Measurements from ENCODE around the gene SPOCK2.
"Not testable (repeated sequence)": the region's sequence is repeated elsewhere in the genome, so short reads cannot be mapped to it uniquely, and the experiment has no call there.

SPOCK2 gene, protein sequence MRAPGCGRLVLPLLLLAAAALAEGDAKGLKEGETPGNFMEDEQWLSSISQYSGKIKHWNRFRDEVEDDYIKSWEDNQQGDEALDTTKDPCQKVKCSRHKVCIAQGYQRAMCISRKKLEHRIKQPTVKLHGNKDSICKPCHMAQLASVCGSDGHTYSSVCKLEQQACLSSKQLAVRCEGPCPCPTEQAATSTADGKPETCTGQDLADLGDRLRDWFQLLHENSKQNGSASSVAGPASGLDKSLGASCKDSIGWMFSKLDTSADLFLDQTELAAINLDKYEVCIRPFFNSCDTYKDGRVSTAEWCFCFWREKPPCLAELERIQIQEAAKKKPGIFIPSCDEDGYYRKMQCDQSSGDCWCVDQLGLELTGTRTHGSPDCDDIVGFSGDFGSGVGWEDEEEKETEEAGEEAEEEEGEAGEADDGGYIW

DNA sequence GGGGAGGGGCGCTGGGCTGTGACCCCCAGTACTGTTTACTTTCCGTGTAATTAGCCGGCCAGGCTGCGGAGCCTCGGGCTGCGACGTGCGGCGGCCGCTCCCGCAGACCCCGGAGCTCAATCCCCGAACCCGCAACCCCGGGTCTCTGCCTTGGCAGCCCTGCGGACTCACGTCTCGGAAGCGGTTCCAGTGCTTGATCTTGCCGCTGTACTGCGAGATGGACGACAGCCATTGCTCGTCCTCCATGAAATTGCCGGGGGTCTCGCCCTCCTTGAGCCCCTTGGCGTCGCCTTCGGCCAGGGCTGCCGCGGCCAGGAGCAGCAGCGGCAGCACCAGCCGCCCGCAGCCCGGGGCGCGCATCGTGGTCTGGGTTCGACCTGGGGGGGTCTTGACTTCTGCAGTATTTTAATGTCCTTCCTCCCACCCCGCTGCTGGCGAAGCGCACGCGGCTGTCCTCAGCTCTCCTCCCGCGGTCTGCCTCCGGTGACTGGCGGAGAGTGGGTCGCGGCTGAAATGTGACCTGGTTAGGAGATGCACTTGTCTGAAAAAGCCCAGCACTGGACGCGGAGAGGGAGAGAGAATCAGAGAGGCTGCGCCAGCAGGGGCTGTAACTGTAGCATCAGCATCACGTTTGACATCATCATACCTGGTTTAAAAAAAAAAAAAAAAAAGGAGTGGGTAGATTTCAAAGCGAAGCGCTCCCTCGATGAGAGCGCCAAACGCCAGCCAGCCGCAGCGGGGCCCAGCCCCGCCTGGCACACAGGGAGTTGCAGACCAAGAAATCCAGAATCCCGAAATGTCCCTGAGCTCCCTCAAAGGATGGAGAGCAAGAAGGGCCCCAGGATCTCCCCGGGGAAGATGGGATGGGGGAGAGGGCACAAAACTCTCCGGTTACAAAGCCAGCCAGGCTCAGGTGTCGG is at the start of gene SPOCK2:
Gene SPOCK2, minus strand, starts transcription at position 583 of the 920 bp plus-strand sequence. Its CDS starts 223 bp downstream, at position 360.
- H3K36me3 Mint-ChIP-seq (ENCODE audit: low read depth): peaks cover 39% of the 10 kb centered on the region
- no peaks in the 10 kb centered on the region for H3K9me3 Mint-ChIP-seq
- H3K27me3 Mint-ChIP-seq (ENCODE audit: low read depth): no peaks in the 10 kb centered on the region
- peak within 1 kb of the TSS; percentile 99 for H3K4me3 Mint-ChIP-seq
- peaks cover 57% of the 10 kb centered on the region for H3K4me1 Mint-ChIP-seq (ENCODE audit: low read depth)
- peak within 1 kb of the TSS; percentile 99 for H3K27ac Mint-ChIP-seq

DNA sequence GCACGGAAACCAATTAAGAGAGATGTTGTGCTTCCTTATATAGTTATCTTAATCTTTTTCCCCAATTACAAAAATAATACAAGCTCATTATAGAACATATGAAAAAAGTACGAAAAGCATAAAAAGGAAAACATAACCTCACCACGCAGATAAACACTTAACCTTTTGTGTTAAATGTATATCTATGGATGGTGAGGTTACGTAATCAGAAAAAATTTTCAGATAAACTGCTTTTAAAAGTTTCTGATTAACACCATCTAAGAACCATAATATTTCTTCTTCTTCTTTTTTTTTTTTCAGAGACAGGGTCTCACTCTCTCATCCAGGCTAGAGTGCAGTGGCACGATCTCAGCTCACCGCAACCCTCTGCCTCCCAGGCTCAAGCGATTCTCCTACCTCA is 49.2 kb upstream of the SPOCK2 start:
- Mint-ChIP-seq H3K4me3 (no peak overlapping the region), H3K36me3 (ENCODE audit: low read depth) (peaks cover 19% of the 10 kb centered on the region), H3K27me3 (ENCODE audit: low read depth) (no peaks in the 10 kb centered on the region), H3K9me3 (no peaks in the 10 kb centered on the region), H3K27ac (no peak overlapping the region), H3K4me1 (ENCODE audit: low read depth) (peaks cover 30% of the 10 kb centered on the region)

DNA sequence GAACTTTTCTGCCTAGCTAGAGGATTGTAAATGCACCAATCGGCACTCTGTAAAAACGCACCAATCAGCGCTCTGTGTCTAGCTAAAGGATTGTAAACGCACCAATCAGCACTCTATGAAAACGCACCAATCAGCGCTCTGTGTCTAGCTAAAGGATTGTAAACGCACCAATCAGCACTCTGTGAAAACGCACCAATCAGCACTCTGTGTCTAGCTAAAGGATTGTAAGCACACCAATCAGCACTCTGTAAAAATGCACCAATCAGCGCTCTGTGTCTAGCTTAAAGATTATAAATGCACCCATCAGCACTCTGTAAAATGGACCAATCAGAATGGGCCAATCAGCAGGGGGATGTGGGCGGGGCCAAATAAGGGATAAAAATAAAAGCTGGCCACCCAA is 47.9 kb upstream of the SPOCK2 start:
- Mint-ChIP-seq H3K36me3 (ENCODE audit: low read depth) (peaks cover 21% of the 10 kb centered on the region), H3K4me1 (ENCODE audit: low read depth) (peaks cover 32% of the 10 kb centered on the region)
- not testable (repeated sequence) for H3K4me3 Mint-ChIP-seq; H3K27me3 Mint-ChIP-seq (ENCODE audit: low read depth); H3K9me3 Mint-ChIP-seq; H3K27ac Mint-ChIP-seq

DNA sequence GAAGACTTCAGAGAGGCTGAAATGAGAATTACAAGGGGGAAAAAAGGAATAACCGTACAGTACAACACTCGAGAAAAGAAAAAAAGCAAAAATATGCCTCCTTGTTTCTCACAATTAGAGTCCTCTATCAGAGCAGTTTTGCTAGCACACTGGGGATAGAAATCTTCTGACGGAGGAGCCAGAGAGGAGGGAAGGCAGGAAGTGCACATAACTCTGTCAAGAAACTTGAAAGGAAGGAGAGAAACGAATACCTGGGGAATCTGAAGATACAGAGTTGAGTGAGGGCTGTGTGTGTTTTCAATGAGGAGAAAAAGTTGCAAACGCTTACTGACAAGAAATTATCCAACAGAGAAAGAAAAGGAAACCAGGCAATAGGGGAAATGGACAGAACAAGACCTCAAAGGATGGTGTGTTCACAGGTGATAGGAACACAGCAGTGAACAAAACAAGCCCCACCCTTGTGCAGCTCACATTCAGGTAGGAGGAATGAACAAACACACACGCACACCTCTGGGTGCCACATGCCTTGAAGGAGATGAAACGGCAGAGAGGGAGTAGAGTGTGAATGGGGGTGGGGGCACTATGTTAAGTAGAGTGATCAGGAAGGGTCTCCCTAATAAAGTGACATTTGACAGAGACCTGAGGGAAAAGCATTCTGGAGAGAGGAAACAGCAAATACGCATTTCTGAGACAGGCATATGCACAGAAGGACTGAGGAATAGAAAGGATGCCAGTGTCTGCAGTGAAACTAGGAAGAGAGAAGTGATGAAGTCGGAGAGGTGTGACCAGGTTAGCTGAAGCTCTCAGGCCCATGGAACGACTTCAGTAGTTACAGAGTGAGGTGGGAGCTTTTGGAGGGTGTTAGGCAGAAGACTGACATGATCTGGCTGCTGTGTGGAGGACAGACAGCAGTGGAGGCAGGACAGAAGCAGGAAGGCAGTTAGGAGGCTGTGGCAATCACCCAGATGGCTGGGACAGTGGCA is 46.7 kb upstream of the SPOCK2 start:
- H3K4me1 Mint-ChIP-seq (ENCODE audit: low read depth): peaks cover 28% of the 10 kb centered on the region
- no peaks in the 10 kb centered on the region for H3K27me3 Mint-ChIP-seq (ENCODE audit: low read depth)
- H3K4me3 Mint-ChIP-seq: peak overlapping the region; percentile 41
- H3K9me3 Mint-ChIP-seq: no peaks in the 10 kb centered on the region
- H3K36me3 Mint-ChIP-seq (ENCODE audit: low read depth): peaks cover 21% of the 10 kb centered on the region
- H3K27ac Mint-ChIP-seq: peak overlapping the region; percentile 56

DNA sequence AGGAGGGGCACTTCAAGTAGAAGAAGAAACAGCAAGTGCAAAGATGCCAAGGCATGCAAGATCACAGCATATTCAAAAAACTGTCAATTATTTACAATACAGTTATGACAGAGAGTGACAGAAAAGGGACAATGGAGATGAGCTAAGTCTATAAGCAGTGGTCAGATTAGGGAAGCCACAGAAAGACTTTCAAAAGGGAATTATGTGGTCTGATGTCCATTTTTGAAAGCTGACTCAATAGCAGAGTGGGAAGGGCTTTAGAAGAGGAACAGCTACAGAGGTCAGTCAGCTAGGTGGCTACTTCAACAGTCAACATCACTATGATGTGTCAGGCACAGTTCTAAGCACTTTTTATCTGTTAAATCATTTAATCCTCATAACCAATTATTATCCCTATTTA is 45.2 kb upstream of the SPOCK2 start:
- H3K27ac Mint-ChIP-seq: no peak overlapping the region
- no peaks in the 10 kb centered on the region for H3K27me3 Mint-ChIP-seq (ENCODE audit: low read depth)
- H3K4me3 Mint-ChIP-seq: no peak overlapping the region
- peaks cover 22% of the 10 kb centered on the region for H3K36me3 Mint-ChIP-seq (ENCODE audit: low read depth)
- H3K4me1 Mint-ChIP-seq (ENCODE audit: low read depth): peaks cover 31% of the 10 kb centered on the region
- H3K9me3 Mint-ChIP-seq: no peaks in the 10 kb centered on the region

DNA sequence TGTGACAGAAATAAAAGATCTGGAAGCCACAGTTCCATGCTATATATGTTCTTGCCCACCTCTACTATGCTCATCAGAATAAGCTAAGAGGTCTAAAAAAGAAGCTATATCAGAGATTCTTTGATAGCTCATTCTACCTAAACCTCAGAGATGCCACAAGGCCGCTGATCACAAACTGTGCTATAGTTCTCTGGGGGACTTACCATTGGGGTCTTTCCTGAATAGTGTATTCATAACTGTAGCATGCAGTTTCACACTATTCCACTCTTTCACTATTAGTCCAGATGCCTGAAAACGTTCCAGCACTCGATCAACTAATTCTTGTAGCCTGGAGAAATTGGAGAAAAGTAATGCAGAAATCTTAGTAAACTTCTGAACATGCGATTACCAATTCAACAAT is 44.5 kb upstream of the SPOCK2 start:
- no peak overlapping the region for H3K27ac Mint-ChIP-seq
- peaks cover 28% of the 10 kb centered on the region for H3K4me1 Mint-ChIP-seq (ENCODE audit: low read depth)
- no peak overlapping the region for H3K4me3 Mint-ChIP-seq
- H3K9me3 Mint-ChIP-seq: no peaks in the 10 kb centered on the region
- no peaks in the 10 kb centered on the region for H3K27me3 Mint-ChIP-seq (ENCODE audit: low read depth)
- H3K36me3 Mint-ChIP-seq (ENCODE audit: low read depth): peaks cover 25% of the 10 kb centered on the region

DNA sequence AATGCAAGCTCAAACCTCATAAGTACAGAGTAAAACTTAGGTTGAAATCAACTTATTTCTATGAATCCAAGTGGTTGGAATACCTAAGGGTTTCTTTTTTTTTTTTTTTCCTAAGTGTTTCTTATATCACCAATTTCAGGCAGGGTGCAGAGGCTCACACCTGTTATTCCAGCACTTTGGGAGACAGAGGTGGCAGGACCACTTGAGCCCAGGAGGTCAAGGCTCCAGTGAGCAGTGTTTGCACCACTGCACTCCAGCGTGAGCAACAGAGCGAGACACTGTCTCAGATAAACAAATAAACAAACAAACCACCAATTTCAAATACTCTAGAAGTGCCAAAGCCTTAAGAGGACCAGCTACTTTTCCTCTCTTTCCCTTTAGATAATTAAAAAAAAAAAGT is 39.2 kb upstream of the SPOCK2 start:
- H3K36me3 Mint-ChIP-seq (ENCODE audit: low read depth): peaks cover 9% of the 10 kb centered on the region
- peaks cover 22% of the 10 kb centered on the region for H3K4me1 Mint-ChIP-seq (ENCODE audit: low read depth)
- H3K27ac Mint-ChIP-seq: no peak overlapping the region
- H3K27me3 Mint-ChIP-seq (ENCODE audit: low read depth): no peaks in the 10 kb centered on the region
- H3K4me3 Mint-ChIP-seq: no peak overlapping the region
- H3K9me3 Mint-ChIP-seq: no peaks in the 10 kb centered on the region

DNA sequence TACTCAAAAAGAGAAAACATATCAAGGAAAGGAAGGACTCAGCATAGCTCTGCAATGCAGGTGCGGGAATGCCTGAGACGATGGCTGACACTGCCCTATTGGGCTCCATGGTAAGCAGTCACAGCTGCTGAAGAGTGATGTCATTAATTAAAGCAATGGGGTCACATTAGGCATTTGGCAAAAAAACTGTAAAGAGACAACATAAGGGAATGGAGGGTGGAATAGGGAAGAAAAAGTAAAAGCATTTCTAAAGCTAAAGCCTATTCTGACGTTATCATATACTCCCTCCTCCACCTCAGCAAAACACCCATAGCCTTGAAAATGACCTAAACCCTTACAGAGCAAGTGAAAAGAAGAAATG is 38.5 kb upstream of the SPOCK2 start:
- Mint-ChIP-seq H3K4me3 (no peak overlapping the region), H3K36me3 (ENCODE audit: low read depth) (peaks cover 10% of the 10 kb centered on the region), H3K4me1 (ENCODE audit: low read depth) (peaks cover 26% of the 10 kb centered on the region), H3K9me3 (no peaks in the 10 kb centered on the region), H3K27me3 (ENCODE audit: low read depth) (no peaks in the 10 kb centered on the region), H3K27ac (no peak overlapping the region)

DNA sequence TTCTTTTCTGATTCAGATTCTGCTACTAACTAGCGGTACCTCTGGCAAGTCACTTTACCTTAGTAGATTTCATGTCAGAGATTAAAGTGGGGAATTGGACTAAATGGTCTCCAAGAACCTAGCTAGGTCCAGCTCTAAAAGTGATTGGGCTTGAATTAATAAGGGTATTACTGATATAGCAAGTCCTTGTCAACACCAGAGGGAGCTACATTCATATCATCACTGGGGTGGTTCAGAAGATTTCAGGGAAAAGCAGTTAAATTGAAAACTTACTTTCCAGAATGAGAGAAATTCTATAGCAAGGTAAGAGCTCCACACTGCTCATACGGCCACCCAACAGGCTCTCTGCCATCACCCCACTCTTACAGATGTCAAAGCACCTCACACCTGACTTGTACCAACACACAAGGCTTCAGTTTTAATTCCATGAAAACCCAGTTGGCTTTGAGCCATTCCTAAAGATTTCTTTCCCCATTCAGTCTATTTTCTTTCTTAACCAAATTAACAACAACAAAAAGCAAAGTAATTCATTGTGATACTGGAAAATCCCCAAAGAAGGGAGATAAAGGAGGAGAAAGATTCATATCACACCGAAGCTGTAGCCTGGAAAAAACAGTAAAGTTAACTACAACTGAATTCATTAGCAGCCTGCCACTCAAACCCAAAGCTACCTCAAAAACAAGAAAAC is 38.0 kb upstream of the SPOCK2 start:
- H3K9me3 Mint-ChIP-seq: no peaks in the 10 kb centered on the region
- H3K4me3 Mint-ChIP-seq: no peak overlapping the region
- peaks cover 13% of the 10 kb centered on the region for H3K36me3 Mint-ChIP-seq (ENCODE audit: low read depth)
- H3K4me1 Mint-ChIP-seq (ENCODE audit: low read depth): peaks cover 30% of the 10 kb centered on the region
- H3K27ac Mint-ChIP-seq: no peak overlapping the region
- H3K27me3 Mint-ChIP-seq (ENCODE audit: low read depth): no peaks in the 10 kb centered on the region

DNA sequence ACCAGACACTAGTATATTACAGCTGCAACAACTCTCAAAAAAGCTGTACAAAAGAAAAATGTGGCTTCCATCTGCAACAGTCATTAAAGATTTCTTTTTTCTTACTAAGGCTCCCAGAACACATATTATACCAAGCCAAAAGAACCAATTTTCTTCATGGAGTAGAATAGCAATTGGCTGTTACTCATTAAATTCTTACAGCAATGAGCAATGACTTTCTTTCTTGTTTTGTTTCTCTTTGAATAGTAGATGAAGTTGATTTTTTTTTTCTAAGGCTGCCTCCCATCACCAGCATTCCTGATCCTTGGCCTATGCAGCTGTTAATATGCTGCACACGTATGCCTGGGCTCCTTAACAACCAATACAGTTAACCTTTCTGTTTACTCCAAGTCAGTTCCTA is 36.6 kb upstream of the SPOCK2 start:
- Mint-ChIP-seq H3K27ac (no peak overlapping the region), H3K4me1 (ENCODE audit: low read depth) (peaks cover 29% of the 10 kb centered on the region), H3K36me3 (ENCODE audit: low read depth) (peaks cover 17% of the 10 kb centered on the region), H3K9me3 (no peaks in the 10 kb centered on the region), H3K27me3 (ENCODE audit: low read depth) (no peaks in the 10 kb centered on the region), H3K4me3 (no peak overlapping the region)

DNA sequence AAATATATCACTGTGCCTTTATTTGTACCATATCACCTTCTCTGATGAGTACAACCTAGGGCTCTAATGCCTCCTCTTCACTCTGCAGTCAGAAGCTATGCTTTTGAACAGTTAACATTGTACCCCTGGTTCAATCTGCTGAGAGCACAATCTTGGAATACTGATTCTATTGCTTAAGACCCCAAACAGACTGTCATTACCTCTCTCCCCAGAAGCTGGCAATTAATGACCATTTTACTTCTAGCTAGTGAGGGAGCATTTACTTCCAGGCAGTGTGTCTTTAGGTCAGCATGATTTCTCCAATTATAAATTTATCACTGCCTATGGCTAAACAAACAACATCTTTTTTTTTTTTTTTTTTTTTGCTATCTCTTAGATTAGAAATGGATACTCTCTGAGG is 36.0 kb upstream of the SPOCK2 start:
- no peak overlapping the region for H3K4me3 Mint-ChIP-seq
- no peaks in the 10 kb centered on the region for H3K9me3 Mint-ChIP-seq
- H3K27ac Mint-ChIP-seq: no peak overlapping the region
- H3K27me3 Mint-ChIP-seq (ENCODE audit: low read depth): no peaks in the 10 kb centered on the region
- H3K4me1 Mint-ChIP-seq (ENCODE audit: low read depth): peaks cover 28% of the 10 kb centered on the region
- peaks cover 20% of the 10 kb centered on the region for H3K36me3 Mint-ChIP-seq (ENCODE audit: low read depth)

DNA sequence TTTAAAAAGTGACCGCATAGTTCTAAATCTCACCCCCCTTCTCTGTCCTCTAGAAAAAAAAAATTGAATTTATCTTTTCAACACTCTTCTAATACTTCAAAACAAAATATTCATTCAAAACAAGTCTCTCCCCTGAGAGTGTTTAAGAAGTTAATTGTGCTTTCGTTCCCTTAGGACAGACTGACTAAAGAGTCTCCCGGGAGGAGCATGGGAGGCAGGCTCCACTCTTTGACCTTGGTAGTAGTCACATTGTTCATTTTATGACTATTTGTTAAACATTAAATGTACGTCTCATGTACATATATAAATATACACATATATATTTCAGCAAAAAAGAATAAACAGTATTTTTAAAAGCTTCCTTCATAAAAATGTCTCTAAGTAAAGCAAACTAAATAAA is 35.3 kb upstream of the SPOCK2 start:
- no peak overlapping the region for H3K27ac Mint-ChIP-seq
- H3K36me3 Mint-ChIP-seq (ENCODE audit: low read depth): peaks cover 21% of the 10 kb centered on the region
- H3K4me1 Mint-ChIP-seq (ENCODE audit: low read depth): peaks cover 27% of the 10 kb centered on the region
- no peaks in the 10 kb centered on the region for H3K27me3 Mint-ChIP-seq (ENCODE audit: low read depth)
- H3K4me3 Mint-ChIP-seq: no peak overlapping the region
- H3K9me3 Mint-ChIP-seq: no peaks in the 10 kb centered on the region

DNA sequence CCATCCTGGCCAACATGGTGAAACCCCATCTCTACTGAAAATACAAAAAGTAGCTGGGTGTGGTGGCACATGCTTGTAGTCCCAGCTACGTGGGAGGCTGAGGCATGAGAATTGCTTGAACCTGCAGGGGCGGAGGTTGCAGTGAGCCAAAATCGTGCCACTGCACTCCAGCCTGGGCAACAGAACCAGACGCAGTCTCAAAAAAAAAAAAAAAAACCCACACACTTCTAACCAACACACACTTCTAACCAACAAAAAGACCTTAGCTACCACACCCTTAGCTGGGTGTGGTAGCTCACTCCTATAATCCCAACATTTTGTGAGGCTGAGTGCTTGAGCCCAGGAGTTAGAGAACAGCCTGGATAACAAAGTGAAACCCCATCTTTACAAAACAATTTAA is 33.9 kb upstream of the SPOCK2 start:
- H3K27me3 Mint-ChIP-seq (ENCODE audit: low read depth): no peaks in the 10 kb centered on the region
- no peak overlapping the region for H3K4me3 Mint-ChIP-seq
- peak overlapping the region; percentile 43 for H3K27ac Mint-ChIP-seq
- H3K4me1 Mint-ChIP-seq (ENCODE audit: low read depth): peaks cover 28% of the 10 kb centered on the region
- H3K36me3 Mint-ChIP-seq (ENCODE audit: low read depth): peaks cover 24% of the 10 kb centered on the region
- peaks cover 3% of the 10 kb centered on the region for H3K9me3 Mint-ChIP-seq
